Left ventricle myocardium inferior (tissue), 1 donor: ENCODE data around the gene PYDC1. TPM values are rescaled to one million over a fixed set of nuclear protein-coding genes. Genes with fewer than 3 reads are reported as not detected.

Experiments used
- DNase-seq: peaks from one replicate; pipeline ENCODE4 v3.0.0-alpha.2; 2020
- H3K27ac ChIP-seq: fragments of 200-600 bp; replicated peaks from 2 replicates; pipeline ENCODE4 v1.8.0; 2021
- H3K27me3 ChIP-seq: fragments of 200-600 bp; 2 replicates; pipeline ENCODE4 v1.8.0; 2021; ENCODE audit warnings: low read depth
- H3K36me3 ChIP-seq: fragments of 200-600 bp; 2 replicates; pipeline ENCODE4 v1.8.0; 2021
- H3K4me1 ChIP-seq: fragments of 200-600 bp; 2 replicates; pipeline ENCODE4 v1.8.0; 2021
- H3K4me3 ChIP-seq: fragments of 200-600 bp; 2 replicates; pipeline ENCODE4 v1.8.0; 2021; ENCODE audit warnings: mild to moderate bottlenecking, moderate library complexity
- H3K9me3 ChIP-seq: fragments of 200-600 bp; replicated peaks from 2 replicates; pipeline ENCODE4 v1.8.0; 2021
- CTCF ChIP-seq: fragments of 200-600 bp; IDR thresholded peaks from 2 replicates; pipeline ENCODE4 v1.8.0; 2021; ENCODE audit warnings: antibody characterized with exemption, mild to moderate bottlenecking, borderline replicate concordance
- intact Hi-C: fragments of 100-400 bp; cut with micrococcal nuclease; formaldehyde crosslinking; loops from one replicate; pipeline ENCODE4 v1.11.0; 2022
- total RNA-seq: library from RNA; stranded (reverse); fragmentation: NEBNext Ultra II Directional; extraction: Animal tissue kit (Norgen Biotek cat#: 25700); gene quantifications from one replicate; pipeline ENCODE4 v1.2.1, GENCODE V29; 2021
- donor health status: DM: no; HTN: yes; CAD: no; lungs with severe emphysema.

PYDC1 gene
- total RNA-seq, 1 donor from 2014 or later, result not detected

GRCh38 chr16:31219154-31219741 lies 2.3 kb upstream of the PYDC1 start:
- no peak overlapping the region for H3K4me3 ChIP-seq
- no peak overlapping the region for H3K27ac ChIP-seq
- H3K9me3 ChIP-seq, result no peaks in the 10 kb centered on the region
- no peak for DNase-seq
- H3K4me1 ChIP-seq, result peaks cover 27% of the 10 kb centered on the region
- intact Hi-C loops, result no loop called here
- H3K36me3 ChIP-seq, result no peaks in the 10 kb centered on the region
- H3K27me3 ChIP-seq, result peaks cover 64% of the 10 kb centered on the region
- TF ChIP-seq CTCF, result no peak

- H3K27me3 ChIP-seq, result peaks cover 64% of the 10 kb centered on the region
Observed at GRCh38 chr16:31217136-31217530, 198 bp upstream of the PYDC1 start.

GRCh38 chr16:31215287-31216162 lies 1.4 kb downstream of the PYDC1 start:
- no peaks in the 10 kb centered on the region for H3K36me3 ChIP-seq
- no peak for TF ChIP-seq CTCF
- H3K27me3 ChIP-seq, result peaks cover 60% of the 10 kb centered on the region
- H3K4me1 ChIP-seq, result peaks cover 27% of the 10 kb centered on the region
- H3K9me3 ChIP-seq, result no peaks in the 10 kb centered on the region
- H3K4me3 ChIP-seq, result peak overlapping the region; percentile 71
- H3K27ac ChIP-seq, result no peak overlapping the region
- peak; percentile 62 for DNase-seq
- intact Hi-C loops, result no loop called here

More at GRCh38 chr16:31217136-31217530, 198 bp upstream of the PYDC1 start:
- peak overlapping the region; percentile 71 for H3K4me3 ChIP-seq
- H3K4me1 ChIP-seq, result peaks cover 27% of the 10 kb centered on the region
- DNase-seq, result no peak
- intact Hi-C loops, result no loop called here
- no peak for TF ChIP-seq CTCF
- H3K36me3 ChIP-seq, result no peaks in the 10 kb centered on the region
- no peaks in the 10 kb centered on the region for H3K9me3 ChIP-seq
- H3K27ac ChIP-seq, result no peak overlapping the region

GRCh38 chr16:31214708-31215286 lies 2.1 kb downstream of the PYDC1 start:
- DNase-seq, result no peak
- Histone ChIP-seq H3K27ac (no peak overlapping the region), H3K27me3 (peaks cover 53% of the 10 kb centered on the region), H3K4me1 (peaks cover 27% of the 10 kb centered on the region), H3K36me3 (no peaks in the 10 kb centered on the region), H3K9me3 (no peaks in the 10 kb centered on the region), H3K4me3 (peak overlapping the region; percentile 71)
- intact Hi-C loops, result no loop called here
- no peak for TF ChIP-seq CTCF

GRCh38 chr16:31213877-31214707 lies 2.8 kb downstream of the PYDC1 start, which contains the start of gene TRIM72:
Gene TRIM72 (plus strand): TSS chr16:31214119. CDS start chr16:31214739, 620 bp downstream.
- intact Hi-C loops, result no loop called here
- no peak for DNase-seq
- Histone ChIP-seq H3K9me3 (no peaks in the 10 kb centered on the region), H3K36me3 (no peaks in the 10 kb centered on the region), H3K4me1 (peaks cover 27% of the 10 kb centered on the region), H3K27ac (no peak within 1 kb of the TSS), H3K4me3 (peak within 1 kb of the TSS; percentile 71), H3K27me3 (peaks cover 52% of the 10 kb centered on the region)
- TF ChIP-seq CTCF, result no peak
